HuH-7 (cell line): ENCODE data around the gene SMPD3.

Source experiments
- DNase-seq: peaks from one replicate; pipeline ENCODE4 v3.0.0; 2011; ENCODE audit warnings: low spot score

The SMPD3 gene

DNA sequence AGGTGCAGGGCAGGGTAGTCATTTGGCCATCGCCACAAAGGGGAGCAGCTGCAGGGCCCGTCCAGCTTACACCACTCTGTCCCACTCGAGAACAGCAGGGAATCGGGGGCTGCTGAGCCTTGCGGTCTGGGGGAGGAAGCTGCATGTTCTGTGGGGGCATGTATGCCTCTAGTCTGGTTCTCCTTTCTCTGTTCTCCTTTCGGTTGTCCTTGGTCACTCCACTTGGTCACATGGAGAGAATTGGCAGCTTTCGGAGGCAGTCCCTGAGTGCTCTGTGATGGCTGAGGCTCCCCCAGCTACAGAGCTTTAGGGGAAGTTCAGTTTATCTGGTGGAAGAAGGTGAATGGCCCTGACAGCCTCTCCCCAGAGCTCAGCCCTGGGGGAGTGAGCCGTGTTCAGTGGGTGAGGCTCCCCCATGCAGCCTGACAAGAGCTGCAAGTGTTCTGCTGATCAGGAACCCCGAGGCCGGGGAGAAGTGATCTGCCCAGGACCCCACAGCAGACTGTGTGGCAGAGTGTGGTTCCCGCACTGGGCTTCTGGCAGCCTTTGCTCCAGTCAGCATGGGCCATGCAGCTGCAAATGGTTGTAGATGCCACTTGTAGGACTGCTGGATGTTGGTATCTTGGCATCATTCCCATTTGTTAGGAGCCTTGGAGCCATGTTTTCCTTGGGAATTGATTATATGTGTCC is 22.3 kb upstream of the SMPD3 start:
- no peak for DNase-seq

DNA sequence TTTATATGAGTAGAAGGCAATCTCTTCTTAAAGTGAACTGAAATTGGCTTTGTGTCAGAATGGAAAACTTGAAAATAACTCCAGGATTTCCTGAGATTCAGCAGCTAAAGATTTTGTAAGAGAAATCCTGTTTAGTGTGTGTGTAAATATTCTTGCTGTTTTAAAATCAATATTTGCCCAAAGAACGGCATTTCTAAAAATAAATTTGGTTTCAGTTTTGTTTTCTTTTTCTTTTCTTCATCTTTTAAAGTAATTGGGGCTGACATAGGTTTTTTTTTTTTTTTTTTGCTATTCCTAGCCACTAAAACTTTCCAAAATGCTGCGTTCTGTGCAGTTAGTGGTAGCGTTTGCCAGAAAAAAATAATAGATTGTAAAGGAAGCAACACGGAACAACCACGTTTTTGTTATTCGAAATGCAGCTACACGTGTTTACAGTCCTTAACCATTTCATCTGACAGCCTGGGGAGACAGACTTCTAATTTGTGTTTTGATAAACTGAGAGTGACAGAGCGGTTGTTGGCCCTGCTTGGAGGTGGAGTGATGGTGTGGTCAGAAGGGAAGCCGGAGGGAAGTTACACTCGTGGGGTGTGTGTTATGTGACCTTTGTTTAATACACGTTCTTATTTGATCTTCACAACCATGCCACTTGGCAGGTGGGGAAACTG is 21.6 kb upstream of the SMPD3 start:
- no peak for DNase-seq

DNA sequence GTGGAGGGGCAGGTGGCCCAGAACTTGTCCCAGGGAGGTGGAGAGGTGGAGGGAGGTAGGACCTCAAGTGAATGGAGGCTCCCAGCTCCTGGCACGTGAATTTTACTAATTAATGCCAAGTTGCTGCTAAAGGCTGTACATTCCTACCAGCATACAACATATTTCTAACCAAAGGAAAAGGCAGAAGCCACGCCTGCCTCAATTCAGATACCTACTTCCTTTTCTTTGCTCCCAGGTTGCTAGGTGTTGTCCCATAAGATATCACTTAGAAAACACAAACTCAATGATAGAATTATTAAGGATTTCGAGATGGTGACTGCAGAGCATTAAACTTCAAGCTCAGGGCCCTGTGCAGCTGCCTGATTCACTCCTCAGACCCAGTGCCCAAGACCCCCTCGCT is 20.5 kb upstream of the SMPD3 start:
- no peak for DNase-seq

DNA sequence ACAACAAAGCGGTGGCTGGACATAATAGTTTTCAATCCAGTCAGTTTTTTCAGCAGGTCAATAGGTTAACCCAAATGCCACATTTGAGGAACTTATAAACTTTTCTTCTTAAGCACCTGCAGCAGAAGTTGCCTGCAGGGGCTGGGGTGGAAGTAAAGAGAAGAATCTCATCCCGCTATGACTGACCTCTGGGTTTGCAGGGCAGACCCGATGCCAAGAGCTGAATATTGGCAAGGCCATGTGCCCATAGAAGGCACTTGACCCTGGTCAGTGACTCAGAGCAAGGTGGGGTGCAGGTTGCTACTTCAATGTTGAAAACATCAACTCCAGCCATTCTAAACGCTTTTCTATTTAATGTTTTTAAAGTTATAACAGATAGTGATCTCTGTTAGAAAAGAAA is 17.9 kb upstream of the SMPD3 start:
- DNase-seq: no peak

DNA sequence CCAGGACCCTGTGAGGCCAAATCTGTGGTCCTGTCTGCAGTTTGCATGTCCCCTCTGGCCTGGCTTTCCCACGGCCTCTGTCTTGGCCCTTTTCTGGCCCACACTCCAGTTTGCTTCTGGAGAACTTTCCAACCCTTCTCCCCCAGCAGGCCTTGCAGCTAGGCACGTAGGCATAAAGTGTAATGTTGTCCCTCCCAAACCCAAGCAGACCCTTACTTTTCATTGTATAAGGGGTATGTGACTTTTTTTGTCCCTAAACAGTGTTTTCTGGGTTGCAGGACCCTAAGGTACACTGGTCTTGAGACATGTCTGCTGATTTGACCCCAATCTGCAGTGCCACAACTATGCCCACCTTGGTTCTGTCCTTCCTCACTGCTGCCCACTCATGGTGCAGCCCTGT is 15.6 kb upstream of the SMPD3 start:
- DNase-seq: no peak

- no peak for DNase-seq
Measured at GRCh38 chr16:68460067-68460466, 11.8 kb upstream of the SMPD3 start.

DNA sequence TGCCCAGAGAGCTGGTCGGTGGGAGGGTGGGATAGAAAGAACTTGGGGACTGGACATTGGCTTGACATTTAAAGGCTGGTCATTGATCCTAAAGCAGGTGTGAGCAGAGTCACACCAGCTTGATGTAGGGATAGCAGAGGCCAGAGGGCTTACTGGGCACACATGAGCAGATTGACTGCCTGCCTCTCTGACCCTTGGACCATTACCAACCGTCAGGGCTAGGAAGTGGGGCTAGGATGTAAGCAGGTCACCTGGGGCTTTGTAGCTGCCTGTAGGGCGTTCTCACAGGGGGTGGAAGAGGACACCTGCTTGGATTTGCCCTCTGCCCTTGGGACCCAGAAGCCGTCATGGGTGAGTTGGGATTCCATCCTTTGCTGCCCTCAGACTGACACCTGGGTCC is 11.1 kb upstream of the SMPD3 start:
- no peak for DNase-seq

GRCh38 chr16:68458551-68458950 is 10.2 kb upstream of the SMPD3 start:
- no peak for DNase-seq

- no peak for DNase-seq
Measured at GRCh38 chr16:68458101-68458500, 9.8 kb upstream of the SMPD3 start.

- no peak for DNase-seq
Measured at GRCh38 chr16:68455631-68456030, 7.3 kb upstream of the SMPD3 start.

DNA sequence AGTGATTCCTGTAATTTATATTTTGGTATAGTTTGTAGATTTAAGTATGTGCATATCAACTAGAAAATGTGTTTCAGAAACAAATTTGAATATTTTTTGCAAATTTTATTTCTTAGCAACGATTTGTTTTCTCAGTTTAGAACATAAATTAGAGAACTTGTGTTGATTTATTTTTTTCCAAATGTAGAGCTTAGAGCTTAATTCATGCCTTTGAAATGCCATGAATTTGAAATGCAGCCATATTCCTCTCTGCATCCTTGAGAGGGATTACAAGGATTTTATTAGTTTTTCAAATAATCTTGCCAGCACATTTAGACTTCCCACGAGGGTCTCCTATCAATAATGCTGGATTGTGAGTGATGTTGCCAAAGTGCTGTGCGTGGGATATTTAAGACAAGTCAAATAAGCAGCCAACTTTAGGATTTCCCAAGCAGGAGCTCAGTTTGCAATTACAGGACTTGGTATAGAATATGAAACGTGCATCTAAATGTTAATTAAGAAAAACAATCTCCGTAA is 6.7 kb upstream of the SMPD3 start:
- DNase-seq: no peak

DNA sequence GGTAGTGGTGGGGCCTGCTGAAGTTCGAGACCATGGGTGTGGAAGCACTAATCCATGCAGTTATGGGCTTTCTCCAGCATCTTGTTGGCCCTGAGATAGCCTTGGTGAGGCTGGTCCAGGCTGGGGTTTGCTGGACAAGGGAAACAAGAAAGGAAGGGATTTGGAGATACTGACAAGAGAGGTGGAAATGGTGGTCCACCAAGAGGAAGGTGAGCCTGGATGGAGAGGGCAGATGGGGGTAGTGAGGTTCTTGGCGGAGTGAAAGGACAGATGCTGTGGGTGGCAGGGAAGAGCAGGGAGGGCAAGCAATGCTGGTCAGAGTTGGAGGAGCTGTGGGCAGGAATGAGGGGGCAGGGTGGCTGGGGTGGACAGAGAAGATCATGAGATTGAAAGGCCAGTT is 5.5 kb upstream of the SMPD3 start:
- no peak for DNase-seq

GRCh38 chr16:68452176-68452575 is 3.9 kb upstream of the SMPD3 start:
- DNase-seq: no peak

GRCh38 chr16:68451676-68452075 is 3.4 kb upstream of the SMPD3 start:
- no peak for DNase-seq

- DNase-seq: no peak
Measured at GRCh38 chr16:68450741-68451255, 2.5 kb upstream of the SMPD3 start.

DNA sequence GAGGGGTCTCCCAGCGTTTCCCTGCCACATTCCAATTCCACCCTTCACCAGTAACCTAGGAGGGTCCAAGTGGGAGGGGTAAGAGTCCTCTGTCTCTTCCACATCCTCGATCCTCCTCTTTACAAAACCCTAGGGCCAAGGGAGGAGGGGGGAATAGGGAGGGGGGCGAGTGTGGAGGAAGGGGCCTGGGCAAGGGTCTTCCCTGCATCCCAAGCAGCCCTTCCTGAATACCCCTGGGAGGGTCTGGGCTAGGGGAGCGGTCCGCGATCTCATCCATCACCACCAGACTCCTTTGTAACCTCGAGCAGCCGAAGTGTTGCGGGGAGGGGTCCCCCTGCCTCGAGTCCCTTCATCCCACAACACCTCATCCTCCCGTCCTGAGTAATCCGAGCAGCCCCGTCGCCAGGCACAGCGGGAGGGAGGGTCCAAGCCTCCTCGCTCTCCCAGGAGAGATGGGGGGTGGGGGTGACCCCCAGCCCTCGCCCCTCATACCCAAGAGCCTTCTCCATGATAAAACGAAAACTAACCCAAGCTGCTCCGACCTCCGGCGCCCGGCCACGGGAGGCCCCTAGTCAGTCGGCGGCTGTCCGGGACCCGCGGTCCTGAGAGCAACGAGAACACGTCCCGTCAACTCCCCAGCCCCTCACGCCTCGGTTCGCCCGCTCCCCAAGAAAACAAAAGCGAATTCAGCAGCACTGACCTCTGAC is 502 bp downstream of the SMPD3 start:
- DNase-seq: no peak

GRCh38 chr16:68446681-68447652 is 1.3 kb downstream of the SMPD3 start:
- DNase-seq: no peak

- peak; percentile 78 for DNase-seq
Measured at GRCh38 chr16:68445458-68445857, 2.9 kb downstream of the SMPD3 start.

GRCh38 chr16:68444056-68444657 is 4.2 kb downstream of the SMPD3 start:
- DNase-seq: peak; percentile 75

GRCh38 chr16:68436581-68436980 is 11.7 kb downstream of the SMPD3 start:
- no peak for DNase-seq

GRCh38 chr16:68434624-68435210 is 13.6 kb downstream of the SMPD3 start:
- DNase-seq: no peak
